ENCODE results near the gene CGRRF1. TPM values are rescaled to one million over a fixed set of nuclear protein-coding genes. Genes with fewer than 3 reads are reported as not detected.

The CGRRF1 gene
- total RNA-seq, 1 experiment from 2014 or later = 19.1 TPM

DNA sequence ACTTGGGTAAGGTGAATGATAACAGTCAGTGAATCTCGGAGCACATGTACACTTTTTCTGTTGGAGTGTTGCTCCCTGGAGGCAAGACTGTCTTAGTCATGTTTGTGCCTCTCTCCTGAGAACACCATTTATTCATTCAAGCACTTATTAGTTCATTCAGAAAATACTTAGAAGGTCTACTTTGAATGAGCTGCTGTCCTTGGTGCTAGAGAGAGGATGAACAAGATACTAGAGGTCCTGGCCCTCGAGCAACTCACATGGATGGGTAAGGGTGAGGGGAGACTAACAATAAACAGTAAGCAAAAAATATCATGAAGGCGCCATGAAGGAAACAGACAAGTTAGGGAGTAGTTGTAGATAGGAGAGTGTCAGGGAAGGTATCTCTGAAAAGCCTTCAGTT lies 40.2 kb downstream of the CGRRF1 start:
- no peak overlapping the region for H3K4me2 ChIP-seq (ENCODE audit: insufficient read depth, insufficient read length, low read length)
- WGBS (ENCODE audit: extremely low coverage, insufficient read length, low lambda C conversion rate) = no CpG with 5 or more reads among the region's 3 CpGs

More for the DNA sequence above, 40.2 kb downstream of the CGRRF1 start:
- Histone ChIP-seq H2BK5ac (ENCODE audit: insufficient read length, low read length) (no peak overlapping the region), H3K4me1 (ENCODE audit: insufficient read depth, low read length) (peaks cover 3% of the 10 kb centered on the region; the same call in 1 of the 2 replicates), H4K8ac (replicated peaks; ENCODE audit: insufficient read length, low read depth, low read length) (no peak overlapping the region), H4K20me1 (ENCODE audit: control insufficient read depth, insufficient read depth, insufficient read length) (no peaks in the 10 kb centered on the region), H3K23me2 (ENCODE audit: insufficient read length, low read depth, low read length, poor library complexity, severe bottlenecking) (no peaks in the 10 kb centered on the region), H3K56ac (ENCODE audit: insufficient read length, low read depth, low read length) (no peak overlapping the region), H2BK120ac (ENCODE audit: low read depth, low read length, poor library complexity, severe bottlenecking) (no peak overlapping the region), H3K9ac (ENCODE audit: extremely low read depth, insufficient read length, low read length) (no peak overlapping the region), H4K91ac (ENCODE audit: insufficient read length, low read depth, low read length) (no peak overlapping the region), H2AFZ (ENCODE audit: low read length) (no peak overlapping the region), H3K27me3 (ENCODE audit: insufficient read depth, low read length) (no peaks in the 10 kb centered on the region), H3K14ac (ENCODE audit: insufficient read depth, low read length) (no peak overlapping the region), H4K5ac (ENCODE audit: insufficient read length, low read depth, low read length) (no peak overlapping the region), H2BK15ac (ENCODE audit: low read depth, low read length) (no peak overlapping the region), H2BK20ac (ENCODE audit: low read depth, low read length, poor library complexity, severe bottlenecking) (no peak overlapping the region), H3K79me2 (ENCODE audit: insufficient read depth, low read length) (no peaks in the 10 kb centered on the region), H3T11ph (ENCODE audit: low read length) (no peak overlapping the region), H3K9me3 (ENCODE audit: control insufficient read depth, low read depth, low read length) (no peaks in the 10 kb centered on the region), H3K79me1 (ENCODE audit: insufficient read depth, low read depth, low read length, poor library complexity, severe bottlenecking) (no peaks in the 10 kb centered on the region), H3K27ac (ENCODE audit: insufficient read length, low read depth, low read length) (no peak overlapping the region), H3K23ac (ENCODE audit: insufficient read length, low read depth, low read length) (no peak overlapping the region), H2BK12ac (ENCODE audit: insufficient read length, low read depth, low read length) (no peak overlapping the region), H3K4ac (ENCODE audit: low read depth, low read length) (no peak overlapping the region), H2AK5ac (ENCODE audit: insufficient read length, low read length) (no peak overlapping the region), H3K18ac (ENCODE audit: insufficient read length, low read depth, low read length) (no peak overlapping the region)
- TF ChIP-seq, protein P1, sequence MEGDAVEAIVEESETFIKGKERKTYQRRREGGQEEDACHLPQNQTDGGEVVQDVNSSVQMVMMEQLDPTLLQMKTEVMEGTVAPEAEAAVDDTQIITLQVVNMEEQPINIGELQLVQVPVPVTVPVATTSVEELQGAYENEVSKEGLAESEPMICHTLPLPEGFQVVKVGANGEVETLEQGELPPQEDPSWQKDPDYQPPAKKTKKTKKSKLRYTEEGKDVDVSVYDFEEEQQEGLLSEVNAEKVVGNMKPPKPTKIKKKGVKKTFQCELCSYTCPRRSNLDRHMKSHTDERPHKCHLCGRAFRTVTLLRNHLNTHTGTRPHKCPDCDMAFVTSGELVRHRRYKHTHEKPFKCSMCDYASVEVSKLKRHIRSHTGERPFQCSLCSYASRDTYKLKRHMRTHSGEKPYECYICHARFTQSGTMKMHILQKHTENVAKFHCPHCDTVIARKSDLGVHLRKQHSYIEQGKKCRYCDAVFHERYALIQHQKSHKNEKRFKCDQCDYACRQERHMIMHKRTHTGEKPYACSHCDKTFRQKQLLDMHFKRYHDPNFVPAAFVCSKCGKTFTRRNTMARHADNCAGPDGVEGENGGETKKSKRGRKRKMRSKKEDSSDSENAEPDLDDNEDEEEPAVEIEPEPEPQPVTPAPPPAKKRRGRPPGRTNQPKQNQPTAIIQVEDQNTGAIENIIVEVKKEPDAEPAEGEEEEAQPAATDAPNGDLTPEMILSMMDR (conservative IDR thresholded peaks at IDR 0.05) = no peak
- Mint-ChIP-seq H3K9me3 (no peaks in the 10 kb centered on the region; a peak in 1 of 5 replicates), H3K4me3 (no peak overlapping the region), H3K27me3 (ENCODE audit: low read depth) (no peaks in the 10 kb centered on the region), H3K4me1 (peaks cover 4 to 5% of the 10 kb centered on the region in 2 experiments), H3K27ac (no peak overlapping the region), H3K36me3 (ENCODE audit: insufficient read depth in 1 of 3, low read depth in 3 of 3) (no peaks in the 10 kb centered on the region)
- DNase-seq = no peak

Data from H9 (cell line).